Stimulated activated effector memory CD8-positive, alpha-beta T cell treated with anti-CD3 and anti-CD28 coated beads, Interleukin-12 subunit alpha, Interleukin-12 subunit beta, amount 100 ng/mL, for 72 hours (primary cell): ENCODE data around the gene KHDRBS2.

ENCODE experiments used
- ATAC-seq: fragments of 150-1000 bp; cut with Tn5 transposase; 2 replicates; pipeline ENCODE4 v1.10.0; 2021
- DNase-seq, 2 donors: peaks; one replicate each; pipeline ENCODE4 v3.0.0; 2021 to 2022; ENCODE audit warnings: low spot score in 2 of 2
- H3K27ac Mint-ChIP-seq: one replicate; pipeline ENCODE4 v1.8.0; 2022; ENCODE audit warnings: mild to moderate bottlenecking, mixed read lengths
- H3K36me3 Mint-ChIP-seq: one replicate; pipeline ENCODE4 v1.8.0; 2022; ENCODE audit warnings: mild to moderate bottlenecking, mixed read lengths
- H3K4me1 Mint-ChIP-seq: one replicate; pipeline ENCODE4 v1.8.0; 2022; ENCODE audit warnings: mixed read lengths
- H3K4me3 Mint-ChIP-seq: one replicate; pipeline ENCODE4 v1.8.0; 2022; ENCODE audit warnings: mild to moderate bottlenecking, mixed read lengths
- H3K9me3 Mint-ChIP-seq: one replicate; pipeline ENCODE4 v1.8.0; 2022; ENCODE audit warnings: mixed read lengths

Gene KHDRBS2

GRCh38 chr6:62285612-62286469, at the start of gene KHDRBS2:
Gene KHDRBS2 (minus strand): TSS chr6:62286225.
- peak within 1 kb of the TSS; percentile 55 for H3K4me3 Mint-ChIP-seq
- H3K27ac Mint-ChIP-seq, result no peak within 1 kb of the TSS
- no peaks in the 10 kb centered on the region for H3K36me3 Mint-ChIP-seq
- DNase-seq, result no peak
- ATAC-seq, result peak; percentile 75
- H3K4me1 Mint-ChIP-seq, result no peaks in the 10 kb centered on the region
- H3K9me3 Mint-ChIP-seq, result peaks cover 9% of the 10 kb centered on the region

GRCh38 chr6:62328607-62329006, 42.6 kb upstream of the KHDRBS2 start:
- DNase-seq (no peak), ATAC-seq (no peak)
- H3K9me3 Mint-ChIP-seq, result peaks cover 23% of the 10 kb centered on the region
- H3K36me3 Mint-ChIP-seq, result no peaks in the 10 kb centered on the region
- H3K4me3 Mint-ChIP-seq, result no peak overlapping the region
- no peaks in the 10 kb centered on the region for H3K4me1 Mint-ChIP-seq
- H3K27ac Mint-ChIP-seq, result no peak overlapping the region

DNA sequence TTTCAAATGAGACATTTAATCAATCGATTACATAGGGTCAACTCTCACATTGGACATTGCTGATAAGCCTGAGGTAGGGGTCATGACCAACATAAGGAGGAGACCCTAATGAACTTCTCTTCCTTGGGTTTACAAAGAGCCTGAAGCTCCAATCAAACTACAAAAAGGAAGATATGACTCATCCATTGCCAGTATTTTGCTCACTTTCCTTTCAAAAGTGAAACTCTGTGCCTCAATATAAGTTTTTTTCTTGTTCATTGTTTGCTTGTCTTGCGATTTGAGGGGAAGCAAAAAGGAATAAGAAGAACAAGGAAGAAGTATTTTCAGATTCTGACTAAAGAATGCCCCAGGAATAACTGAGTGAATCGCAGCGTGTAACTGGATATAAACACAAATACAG, 38.8 kb upstream of the KHDRBS2 start:
- Mint-ChIP-seq H3K4me3 (no peak overlapping the region), H3K27ac (no peak overlapping the region), H3K9me3 (peaks cover 29% of the 10 kb centered on the region), H3K4me1 (no peaks in the 10 kb centered on the region), H3K36me3 (no peaks in the 10 kb centered on the region)
- no peak for DNase-seq
- no peak for ATAC-seq

- H3K36me3 Mint-ChIP-seq, result no peaks in the 10 kb centered on the region
- no peaks in the 10 kb centered on the region for H3K4me1 Mint-ChIP-seq
- H3K27ac Mint-ChIP-seq, result no peak overlapping the region
- no peak overlapping the region for H3K4me3 Mint-ChIP-seq
- peaks cover 32% of the 10 kb centered on the region for H3K9me3 Mint-ChIP-seq
- DNase-seq (no peak), ATAC-seq (no peak)
These were observed 37.9 kb upstream of the KHDRBS2 start for GRCh38 chr6:62323818-62324431.

DNA sequence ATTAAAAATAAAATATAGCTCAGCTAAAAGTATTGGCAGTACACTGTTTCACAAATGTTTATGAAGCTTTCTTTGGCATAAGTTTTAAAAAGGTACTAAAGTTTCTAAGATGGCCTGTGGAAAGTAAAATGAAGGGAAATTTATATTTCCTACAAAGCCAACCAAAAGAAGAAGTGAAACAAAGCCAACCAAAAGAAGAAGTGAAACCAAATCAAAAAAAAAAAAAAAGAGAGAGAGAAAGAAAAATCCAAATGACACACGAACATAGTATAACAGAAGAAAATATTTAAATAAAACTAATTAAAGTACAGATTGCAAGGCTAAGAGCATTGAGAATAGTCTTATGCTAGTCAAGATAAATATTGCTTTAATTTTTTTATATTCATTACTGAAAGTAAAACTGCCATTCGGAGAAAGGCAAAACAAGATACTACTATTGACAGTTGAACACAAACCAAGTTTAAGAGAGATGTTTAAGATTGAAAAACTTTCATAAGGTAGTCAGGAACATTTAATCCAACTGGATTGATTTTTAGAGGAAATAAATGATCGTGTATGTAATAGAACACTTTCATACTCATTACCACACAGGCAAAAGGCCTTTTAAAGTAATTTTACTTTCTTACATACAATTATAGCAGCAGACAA, 12.8 kb upstream of the KHDRBS2 start:
- peaks cover 19% of the 10 kb centered on the region for H3K9me3 Mint-ChIP-seq
- no peak overlapping the region for H3K27ac Mint-ChIP-seq
- no peak overlapping the region for H3K4me3 Mint-ChIP-seq
- ATAC-seq (no peak), DNase-seq (no peak)
- H3K4me1 Mint-ChIP-seq, result no peaks in the 10 kb centered on the region
- H3K36me3 Mint-ChIP-seq, result no peaks in the 10 kb centered on the region

GRCh38 chr6:62296541-62296940, 10.5 kb upstream of the KHDRBS2 start:
- no peak for ATAC-seq
- Mint-ChIP-seq H3K36me3 (no peaks in the 10 kb centered on the region), H3K4me1 (no peaks in the 10 kb centered on the region), H3K4me3 (no peak overlapping the region), H3K9me3 (peaks cover 23% of the 10 kb centered on the region), H3K27ac (no peak overlapping the region)
- no peak for DNase-seq

DNA sequence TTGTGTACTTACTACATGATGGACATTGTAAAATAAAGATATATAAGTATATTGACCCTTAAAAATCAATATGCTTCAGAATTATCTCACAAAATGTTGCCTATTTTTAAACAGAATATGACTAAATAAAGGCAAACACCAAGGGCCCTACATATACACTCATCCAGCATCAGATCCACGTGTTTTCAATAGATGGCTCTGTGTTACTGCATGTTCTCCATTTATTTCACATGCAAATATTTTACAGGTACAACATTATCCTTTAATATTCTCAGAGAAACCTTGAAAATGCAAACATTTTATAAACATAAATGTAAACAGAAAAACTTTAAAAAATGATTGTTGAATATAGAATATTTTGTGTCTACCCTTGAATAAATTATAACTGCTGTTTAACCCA, 2.9 kb upstream of the KHDRBS2 start:
- DNase-seq (no peak), ATAC-seq (no peak)
- Mint-ChIP-seq H3K36me3 (no peaks in the 10 kb centered on the region), H3K9me3 (peaks cover 13% of the 10 kb centered on the region), H3K4me3 (no peak overlapping the region), H3K27ac (no peak overlapping the region), H3K4me1 (no peaks in the 10 kb centered on the region)

DNA sequence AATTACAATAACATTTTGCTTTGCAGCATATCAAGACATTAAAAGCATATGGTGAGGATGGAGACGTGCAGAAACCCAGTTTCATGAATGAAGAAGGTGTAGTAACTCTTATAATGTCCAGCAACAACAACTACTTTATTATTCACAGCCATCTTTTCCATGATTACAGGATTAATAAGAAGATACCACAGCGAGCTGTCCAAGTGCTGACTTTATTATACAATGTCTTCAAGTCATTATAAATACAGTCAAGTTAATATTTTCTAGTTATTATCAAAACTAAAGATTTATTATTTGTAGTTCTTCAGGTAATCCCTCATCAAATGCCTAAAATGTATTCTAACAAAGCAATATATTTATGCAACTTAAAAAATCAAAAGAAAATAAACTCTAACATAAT, 2.5 kb upstream of the KHDRBS2 start:
- Mint-ChIP-seq H3K36me3 (no peaks in the 10 kb centered on the region), H3K27ac (no peak overlapping the region), H3K4me3 (no peak overlapping the region), H3K9me3 (peaks cover 17% of the 10 kb centered on the region), H3K4me1 (no peaks in the 10 kb centered on the region)
- DNase-seq (no peak), ATAC-seq (no peak)

DNA sequence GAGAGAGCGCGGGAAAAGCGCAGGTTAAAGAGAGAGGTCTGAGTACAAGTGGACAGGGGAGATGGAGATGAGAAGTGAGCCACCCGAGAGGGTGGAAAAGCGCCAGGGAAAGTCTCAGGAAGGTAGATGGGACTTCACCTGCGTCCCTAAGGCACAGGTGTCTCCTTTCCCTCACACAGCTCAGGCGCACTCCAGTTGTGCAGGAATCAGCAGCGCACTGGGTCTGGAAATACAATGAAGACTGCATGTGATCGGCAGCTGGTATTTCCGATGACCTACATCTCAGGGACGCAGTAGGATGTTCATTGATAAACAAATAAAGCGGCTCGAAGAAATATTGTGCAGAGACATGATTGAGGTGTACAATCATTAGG, 432 bp upstream of the KHDRBS2 start:
- Mint-ChIP-seq H3K4me1 (no peaks in the 10 kb centered on the region), H3K27ac (no peak overlapping the region), H3K9me3 (peaks cover 9% of the 10 kb centered on the region), H3K4me3 (peak overlapping the region; percentile 55), H3K36me3 (no peaks in the 10 kb centered on the region)
- no peak for ATAC-seq
- DNase-seq, result no peak

DNA sequence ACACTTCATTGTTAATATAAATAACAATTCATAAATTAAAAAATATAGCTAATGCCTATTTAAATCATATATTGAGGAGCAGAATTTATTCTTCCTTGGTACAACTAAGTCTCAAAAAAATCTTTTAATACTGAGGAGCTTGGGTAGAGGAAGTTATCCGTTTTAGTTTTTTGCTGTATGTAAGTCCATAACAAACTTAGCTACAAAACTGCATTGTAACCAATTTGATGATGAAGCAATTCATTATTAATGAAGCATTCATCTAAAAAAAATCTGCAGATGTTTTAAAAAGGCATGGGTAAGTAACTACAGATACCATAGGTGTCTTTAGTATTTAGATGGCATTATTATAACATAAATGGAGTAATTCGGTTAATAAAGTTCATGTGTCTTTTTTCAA, 1.3 kb downstream of the KHDRBS2 start:
- no peaks in the 10 kb centered on the region for H3K36me3 Mint-ChIP-seq
- no peak for ATAC-seq
- DNase-seq, result no peak
- no peaks in the 10 kb centered on the region for H3K4me1 Mint-ChIP-seq
- peaks cover 6% of the 10 kb centered on the region for H3K9me3 Mint-ChIP-seq
- H3K4me3 Mint-ChIP-seq, result no peak overlapping the region
- H3K27ac Mint-ChIP-seq, result no peak overlapping the region

GRCh38 chr6:62283796-62284411, 2.1 kb downstream of the KHDRBS2 start:
- Mint-ChIP-seq H3K36me3 (no peaks in the 10 kb centered on the region), H3K27ac (no peak overlapping the region), H3K4me3 (no peak overlapping the region), H3K9me3 (peaks cover 6% of the 10 kb centered on the region), H3K4me1 (no peaks in the 10 kb centered on the region)
- DNase-seq, result no peak
- ATAC-seq, result no peak

GRCh38 chr6:62283365-62283764, 2.7 kb downstream of the KHDRBS2 start:
- H3K36me3 Mint-ChIP-seq, result no peaks in the 10 kb centered on the region
- H3K27ac Mint-ChIP-seq, result no peak overlapping the region
- DNase-seq (no peak), ATAC-seq (no peak)
- peaks cover 6% of the 10 kb centered on the region for H3K9me3 Mint-ChIP-seq
- H3K4me1 Mint-ChIP-seq, result no peaks in the 10 kb centered on the region
- H3K4me3 Mint-ChIP-seq, result no peak overlapping the region

DNA sequence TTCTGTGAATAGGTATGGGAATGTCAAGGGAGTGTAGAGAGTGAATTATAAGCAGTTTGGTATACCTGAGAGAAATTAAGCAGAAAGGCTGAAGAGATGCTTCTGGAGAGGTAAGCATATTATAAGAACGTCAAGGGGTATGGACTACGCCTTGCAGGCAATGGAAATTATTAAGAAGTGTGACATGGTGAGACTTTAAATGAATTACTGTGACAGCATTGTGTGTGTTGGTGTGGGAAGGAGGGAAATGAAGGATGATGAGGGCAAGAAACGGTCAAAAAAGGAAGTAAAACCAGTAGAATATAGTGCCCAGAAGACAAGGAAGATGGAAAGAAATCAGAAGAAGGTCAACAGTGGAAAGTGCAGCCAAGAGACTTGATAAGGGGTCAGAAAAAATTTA, 5.9 kb downstream of the KHDRBS2 start:
- Mint-ChIP-seq H3K27ac (no peak overlapping the region), H3K9me3 (peaks cover 7% of the 10 kb centered on the region), H3K4me1 (no peaks in the 10 kb centered on the region), H3K36me3 (no peaks in the 10 kb centered on the region), H3K4me3 (no peak overlapping the region)
- ATAC-seq (no peak), DNase-seq (no peak)

DNA sequence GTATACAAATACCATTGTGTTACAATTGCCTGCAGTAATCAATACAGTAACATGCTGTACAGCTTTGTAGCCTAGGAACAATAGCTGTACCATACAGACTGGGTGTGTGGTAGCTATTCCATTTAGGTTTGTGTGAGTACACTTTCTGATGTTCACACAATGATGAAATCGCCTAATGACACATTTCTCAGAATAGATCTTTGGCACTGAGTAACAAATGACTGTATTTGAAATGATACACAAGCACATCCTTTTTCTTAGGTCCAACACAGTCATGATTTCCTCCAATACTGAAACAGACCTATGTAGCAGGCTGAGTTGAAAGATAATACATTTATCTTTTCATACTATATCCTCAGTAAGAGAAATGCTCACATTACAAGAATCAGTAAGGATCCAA, 13.9 kb downstream of the KHDRBS2 start:
- no peaks in the 10 kb centered on the region for H3K4me1 Mint-ChIP-seq
- H3K27ac Mint-ChIP-seq, result no peak overlapping the region
- DNase-seq (no peak), ATAC-seq (no peak)
- no peaks in the 10 kb centered on the region for H3K36me3 Mint-ChIP-seq
- H3K9me3 Mint-ChIP-seq, result peaks cover 4% of the 10 kb centered on the region
- no peak overlapping the region for H3K4me3 Mint-ChIP-seq

- H3K36me3 Mint-ChIP-seq, result no peaks in the 10 kb centered on the region
- H3K4me1 Mint-ChIP-seq, result no peaks in the 10 kb centered on the region
These were observed 20.0 kb downstream of the KHDRBS2 start for GRCh38 chr6:62265906-62266525.

More at GRCh38 chr6:62265906-62266525, 20.0 kb downstream of the KHDRBS2 start:
- Mint-ChIP-seq H3K9me3 (no peaks in the 10 kb centered on the region), H3K4me3 (no peak overlapping the region), H3K27ac (no peak overlapping the region)
- ATAC-seq, result no peak
- DNase-seq, result no peak
